Measurements from ENCODE around the gene HTT. TPM values are rescaled to one million over a fixed set of nuclear protein-coding genes. Genes with fewer than 3 reads are reported as not detected.

Gene HTT
- total and polyA plus RNA-seq, 4 donors = 8.6 to 39.8 (median 16.4) TPM

DNA sequence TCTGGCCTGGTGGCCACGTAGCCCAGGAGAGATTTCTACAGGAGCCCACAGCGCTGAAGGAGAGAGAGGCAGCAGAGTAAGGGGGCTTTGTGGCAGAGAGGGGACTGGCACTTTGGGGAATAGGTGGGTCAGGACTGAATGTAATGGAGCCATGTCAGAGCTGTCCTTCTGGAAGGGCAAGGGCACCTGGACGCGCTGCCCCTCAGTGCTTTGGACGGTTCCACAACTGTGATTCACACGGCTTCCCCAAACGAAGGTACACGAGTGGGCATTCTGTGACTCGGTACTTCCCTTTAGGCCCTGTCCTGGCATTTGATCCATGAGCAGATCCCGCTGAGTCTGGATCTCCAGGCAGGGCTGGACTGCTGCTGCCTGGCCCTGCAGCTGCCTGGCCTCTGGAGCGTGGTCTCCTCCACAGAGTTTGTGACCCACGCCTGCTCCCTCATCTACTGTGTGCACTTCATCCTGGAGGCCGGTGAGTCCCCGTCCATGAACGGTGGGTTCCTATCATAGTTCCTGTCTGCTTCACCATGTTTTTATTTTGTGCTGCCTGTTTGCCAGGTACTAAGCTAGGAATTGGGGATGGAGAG, 139.3 kb downstream of the HTT start:
- Histone ChIP-seq H3K9me3 (ENCODE audit: control insufficient read depth in 4 of 4, low read length in 3 of 4) (no peaks in the 10 kb centered on the region), H3K27ac (ENCODE audit: low read depth in 1 of 2, low read length in 2 of 2) (no peak overlapping the region), H3K36me3 (ENCODE audit: control insufficient read depth in 4 of 4, insufficient read depth in 3 of 4, low read depth in 1 of 4, low read length in 3 of 4) (peaks cover 21 to 67% (median 57%) of the 10 kb centered on the region in 4 donors), H3K4me1 (ENCODE audit: control insufficient read depth in 4 of 4, insufficient read depth in 4 of 4, low read length in 3 of 4) (no peaks in the 10 kb centered on the region), H3K4me3 (ENCODE audit: low read depth in 1 of 3, low read length in 3 of 3) (no peak overlapping the region), H3K27me3 (ENCODE audit: control insufficient read depth in 4 of 4, insufficient read depth in 4 of 4, low read length in 3 of 4) (no peaks in the 10 kb centered on the region), H3K9ac (ENCODE audit: low read depth in 1 of 2, low read length in 2 of 2) (no peak overlapping the region)
- TF ChIP-seq FOXA1 (IDR thresholded peaks at IDR 0.05) (no peak), JUND (IDR thresholded peaks at IDR 0.05) (no peak), GABPA (IDR thresholded peaks at IDR 0.05 in 1 of 2, conservative IDR thresholded peaks at IDR 0.05 in 1 of 2) (no peak), FOXA2 (IDR thresholded peaks at IDR 0.05) (no peak), SP1 (IDR thresholded peaks at IDR 0.05) (no peak), YY1 (IDR thresholded peaks at IDR 0.05) (no peak), TAF1 (conservative IDR thresholded peaks at IDR 0.05) (no peak), NR2F2 (IDR thresholded peaks at IDR 0.05) (no peak), HNF4G (IDR thresholded peaks at IDR 0.05) (no peak), HNF4A (conservative IDR thresholded peaks at IDR 0.05) (no peak), RXRA (IDR thresholded peaks at IDR 0.05) (no peak), RAD21 (IDR thresholded peaks at IDR 0.05) (no peak)
- TF ChIP-seq, protein P1, sequence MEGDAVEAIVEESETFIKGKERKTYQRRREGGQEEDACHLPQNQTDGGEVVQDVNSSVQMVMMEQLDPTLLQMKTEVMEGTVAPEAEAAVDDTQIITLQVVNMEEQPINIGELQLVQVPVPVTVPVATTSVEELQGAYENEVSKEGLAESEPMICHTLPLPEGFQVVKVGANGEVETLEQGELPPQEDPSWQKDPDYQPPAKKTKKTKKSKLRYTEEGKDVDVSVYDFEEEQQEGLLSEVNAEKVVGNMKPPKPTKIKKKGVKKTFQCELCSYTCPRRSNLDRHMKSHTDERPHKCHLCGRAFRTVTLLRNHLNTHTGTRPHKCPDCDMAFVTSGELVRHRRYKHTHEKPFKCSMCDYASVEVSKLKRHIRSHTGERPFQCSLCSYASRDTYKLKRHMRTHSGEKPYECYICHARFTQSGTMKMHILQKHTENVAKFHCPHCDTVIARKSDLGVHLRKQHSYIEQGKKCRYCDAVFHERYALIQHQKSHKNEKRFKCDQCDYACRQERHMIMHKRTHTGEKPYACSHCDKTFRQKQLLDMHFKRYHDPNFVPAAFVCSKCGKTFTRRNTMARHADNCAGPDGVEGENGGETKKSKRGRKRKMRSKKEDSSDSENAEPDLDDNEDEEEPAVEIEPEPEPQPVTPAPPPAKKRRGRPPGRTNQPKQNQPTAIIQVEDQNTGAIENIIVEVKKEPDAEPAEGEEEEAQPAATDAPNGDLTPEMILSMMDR (IDR thresholded peaks at IDR 0.05; ENCODE audit: low read depth, low read length, missing input control) = no peak
- TF ChIP-seq, protein P2, sequence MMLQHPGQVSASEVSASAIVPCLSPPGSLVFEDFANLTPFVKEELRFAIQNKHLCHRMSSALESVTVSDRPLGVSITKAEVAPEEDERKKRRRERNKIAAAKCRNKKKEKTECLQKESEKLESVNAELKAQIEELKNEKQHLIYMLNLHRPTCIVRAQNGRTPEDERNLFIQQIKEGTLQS (IDR thresholded peaks at IDR 0.05) = no peak
- TF ChIP-seq, protein P3, sequence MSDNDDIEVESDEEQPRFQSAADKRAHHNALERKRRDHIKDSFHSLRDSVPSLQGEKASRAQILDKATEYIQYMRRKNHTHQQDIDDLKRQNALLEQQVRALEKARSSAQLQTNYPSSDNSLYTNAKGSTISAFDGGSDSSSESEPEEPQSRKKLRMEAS (IDR thresholded peaks at IDR 0.05) = no peak
- TF ChIP-seq, protein P4, sequence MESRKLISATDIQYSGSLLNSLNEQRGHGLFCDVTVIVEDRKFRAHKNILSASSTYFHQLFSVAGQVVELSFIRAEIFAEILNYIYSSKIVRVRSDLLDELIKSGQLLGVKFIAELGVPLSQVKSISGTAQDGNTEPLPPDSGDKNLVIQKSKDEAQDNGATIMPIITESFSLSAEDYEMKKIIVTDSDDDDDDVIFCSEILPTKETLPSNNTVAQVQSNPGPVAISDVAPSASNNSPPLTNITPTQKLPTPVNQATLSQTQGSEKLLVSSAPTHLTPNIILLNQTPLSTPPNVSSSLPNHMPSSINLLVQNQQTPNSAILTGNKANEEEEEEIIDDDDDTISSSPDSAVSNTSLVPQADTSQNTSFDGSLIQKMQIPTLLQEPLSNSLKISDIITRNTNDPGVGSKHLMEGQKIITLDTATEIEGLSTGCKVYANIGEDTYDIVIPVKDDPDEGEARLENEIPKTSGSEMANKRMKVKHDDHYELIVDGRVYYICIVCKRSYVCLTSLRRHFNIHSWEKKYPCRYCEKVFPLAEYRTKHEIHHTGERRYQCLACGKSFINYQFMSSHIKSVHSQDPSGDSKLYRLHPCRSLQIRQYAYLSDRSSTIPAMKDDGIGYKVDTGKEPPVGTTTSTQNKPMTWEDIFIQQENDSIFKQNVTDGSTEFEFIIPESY (IDR thresholded peaks at IDR 0.05) = no peak
- TF ChIP-seq, protein P5, sequence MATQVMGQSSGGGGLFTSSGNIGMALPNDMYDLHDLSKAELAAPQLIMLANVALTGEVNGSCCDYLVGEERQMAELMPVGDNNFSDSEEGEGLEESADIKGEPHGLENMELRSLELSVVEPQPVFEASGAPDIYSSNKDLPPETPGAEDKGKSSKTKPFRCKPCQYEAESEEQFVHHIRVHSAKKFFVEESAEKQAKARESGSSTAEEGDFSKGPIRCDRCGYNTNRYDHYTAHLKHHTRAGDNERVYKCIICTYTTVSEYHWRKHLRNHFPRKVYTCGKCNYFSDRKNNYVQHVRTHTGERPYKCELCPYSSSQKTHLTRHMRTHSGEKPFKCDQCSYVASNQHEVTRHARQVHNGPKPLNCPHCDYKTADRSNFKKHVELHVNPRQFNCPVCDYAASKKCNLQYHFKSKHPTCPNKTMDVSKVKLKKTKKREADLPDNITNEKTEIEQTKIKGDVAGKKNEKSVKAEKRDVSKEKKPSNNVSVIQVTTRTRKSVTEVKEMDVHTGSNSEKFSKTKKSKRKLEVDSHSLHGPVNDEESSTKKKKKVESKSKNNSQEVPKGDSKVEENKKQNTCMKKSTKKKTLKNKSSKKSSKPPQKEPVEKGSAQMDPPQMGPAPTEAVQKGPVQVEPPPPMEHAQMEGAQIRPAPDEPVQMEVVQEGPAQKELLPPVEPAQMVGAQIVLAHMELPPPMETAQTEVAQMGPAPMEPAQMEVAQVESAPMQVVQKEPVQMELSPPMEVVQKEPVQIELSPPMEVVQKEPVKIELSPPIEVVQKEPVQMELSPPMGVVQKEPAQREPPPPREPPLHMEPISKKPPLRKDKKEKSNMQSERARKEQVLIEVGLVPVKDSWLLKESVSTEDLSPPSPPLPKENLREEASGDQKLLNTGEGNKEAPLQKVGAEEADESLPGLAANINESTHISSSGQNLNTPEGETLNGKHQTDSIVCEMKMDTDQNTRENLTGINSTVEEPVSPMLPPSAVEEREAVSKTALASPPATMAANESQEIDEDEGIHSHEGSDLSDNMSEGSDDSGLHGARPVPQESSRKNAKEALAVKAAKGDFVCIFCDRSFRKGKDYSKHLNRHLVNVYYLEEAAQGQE (IDR thresholded peaks at IDR 0.05) = no peak
- DNase-seq (ENCODE audit: low spot score) = no peak
- 95% methylated on average over 15 of the region's 15 CpGs for WGBS
